Measurements from ENCODE around the gene CCDC40.

Gene CCDC40

DNA sequence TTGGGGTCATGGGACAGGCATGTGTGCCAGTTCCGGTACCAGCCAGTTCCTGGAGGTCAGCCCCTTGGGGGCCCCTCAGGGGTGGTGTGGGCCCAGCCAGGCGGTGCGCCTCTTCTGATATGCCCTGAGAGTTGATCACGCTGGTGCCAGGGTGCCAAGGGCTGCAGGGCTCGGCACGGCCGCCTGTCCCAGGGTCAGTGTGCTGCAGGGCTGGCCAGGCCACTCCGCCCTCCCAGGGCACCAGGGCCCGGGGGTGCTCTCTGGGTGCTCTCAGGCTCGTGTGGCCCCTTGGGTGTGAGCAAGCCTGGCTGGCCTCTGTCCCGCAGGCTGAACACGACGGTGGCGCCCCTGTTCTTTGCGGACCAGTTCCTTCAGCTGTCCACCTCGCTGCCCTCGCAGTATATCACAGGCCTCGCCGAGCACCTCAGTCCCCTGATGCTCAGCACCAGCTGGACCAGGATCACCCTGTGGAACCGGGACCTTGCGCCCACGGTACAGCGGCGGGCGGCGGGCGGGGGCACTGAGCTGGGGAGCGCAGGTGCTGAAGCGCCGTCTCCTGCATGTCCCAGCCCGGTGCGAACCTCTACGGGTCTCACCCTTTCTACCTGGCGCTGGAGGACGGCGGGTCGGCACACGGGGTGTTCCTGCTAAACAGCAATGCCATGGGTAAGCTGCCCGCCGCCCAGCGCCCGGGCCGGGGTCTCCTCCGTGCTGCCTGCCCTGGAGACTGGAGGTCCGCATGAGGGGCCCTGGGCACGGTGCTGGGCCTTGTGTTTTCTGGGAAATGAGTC is 71.0 kb downstream of the CCDC40 start:
- Histone ChIP-seq H3K27ac (no peak overlapping the region), H3K4me1 (peaks cover 32% of the 10 kb centered on the region), H4K20me1 (peaks cover 20% of the 10 kb centered on the region), H3K36me3 (peaks cover 6% of the 10 kb centered on the region; the same call in 1 of the 2 replicates), H3K4me3 (no peak overlapping the region), H3K9me3 (no peaks in the 10 kb centered on the region), H3K4me2 (no peak overlapping the region), H3K27me3 (no peaks in the 10 kb centered on the region), H3K9ac (no peak overlapping the region)
- no peak for TF ChIP-seq Cebpa-rat (IDR thresholded peaks at IDR 0.05)

DNA sequence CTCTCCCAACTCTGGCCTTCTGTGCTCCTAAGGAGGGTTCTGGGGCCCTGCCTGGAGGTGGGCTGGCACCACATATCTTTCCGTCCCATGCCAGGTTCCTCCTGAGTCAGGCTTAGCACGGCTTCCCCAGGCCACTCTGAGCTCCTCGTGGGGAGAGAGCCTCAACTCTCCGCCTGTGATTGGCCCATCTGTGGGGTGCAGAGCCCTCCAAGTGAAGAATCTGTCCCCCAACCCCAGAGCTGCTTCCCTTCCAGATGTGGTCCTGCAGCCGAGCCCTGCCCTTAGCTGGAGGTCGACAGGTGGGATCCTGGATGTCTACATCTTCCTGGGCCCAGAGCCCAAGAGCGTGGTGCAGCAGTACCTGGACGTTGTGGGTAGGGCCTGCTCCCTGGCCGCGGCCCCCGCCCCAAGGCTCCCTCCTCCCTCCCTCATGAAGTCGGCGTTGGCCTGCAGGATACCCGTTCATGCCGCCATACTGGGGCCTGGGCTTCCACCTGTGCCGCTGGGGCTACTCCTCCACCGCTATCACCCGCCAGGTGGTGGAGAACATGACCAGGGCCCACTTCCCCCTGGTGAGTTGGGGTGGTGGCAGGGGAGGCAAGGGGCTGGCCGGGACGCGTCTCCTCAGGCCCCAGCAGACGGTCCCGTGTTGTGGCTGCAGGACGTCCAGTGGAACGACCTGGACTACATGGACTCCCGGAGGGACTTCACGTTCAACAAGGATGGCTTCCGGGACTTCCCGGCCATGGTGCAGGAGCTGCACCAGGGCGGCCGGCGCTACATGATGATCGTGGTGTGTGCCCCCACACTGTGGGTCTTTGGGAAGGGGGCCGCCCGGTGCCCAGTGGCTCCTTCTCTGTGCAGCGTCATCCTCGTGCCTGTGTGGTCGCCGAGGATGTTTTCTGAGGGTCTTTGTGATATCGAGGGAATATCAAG is 71.9 kb downstream of the CCDC40 start:
- H4K20me1 ChIP-seq, result peaks cover 27% of the 10 kb centered on the region
- H3K4me2 ChIP-seq, result no peak overlapping the region
- no peaks in the 10 kb centered on the region for H3K9me3 ChIP-seq
- no peaks in the 10 kb centered on the region for H3K27me3 ChIP-seq
- H3K4me3 ChIP-seq, result no peak overlapping the region
- peaks cover 32% of the 10 kb centered on the region for H3K4me1 ChIP-seq
- peaks cover 6% of the 10 kb centered on the region; the same call in 1 of the 2 replicates for H3K36me3 ChIP-seq
- no peak overlapping the region for H3K27ac ChIP-seq
- no peak overlapping the region for H3K9ac ChIP-seq
- TF ChIP-seq Cebpa-rat (IDR thresholded peaks at IDR 0.05), result no peak

DNA sequence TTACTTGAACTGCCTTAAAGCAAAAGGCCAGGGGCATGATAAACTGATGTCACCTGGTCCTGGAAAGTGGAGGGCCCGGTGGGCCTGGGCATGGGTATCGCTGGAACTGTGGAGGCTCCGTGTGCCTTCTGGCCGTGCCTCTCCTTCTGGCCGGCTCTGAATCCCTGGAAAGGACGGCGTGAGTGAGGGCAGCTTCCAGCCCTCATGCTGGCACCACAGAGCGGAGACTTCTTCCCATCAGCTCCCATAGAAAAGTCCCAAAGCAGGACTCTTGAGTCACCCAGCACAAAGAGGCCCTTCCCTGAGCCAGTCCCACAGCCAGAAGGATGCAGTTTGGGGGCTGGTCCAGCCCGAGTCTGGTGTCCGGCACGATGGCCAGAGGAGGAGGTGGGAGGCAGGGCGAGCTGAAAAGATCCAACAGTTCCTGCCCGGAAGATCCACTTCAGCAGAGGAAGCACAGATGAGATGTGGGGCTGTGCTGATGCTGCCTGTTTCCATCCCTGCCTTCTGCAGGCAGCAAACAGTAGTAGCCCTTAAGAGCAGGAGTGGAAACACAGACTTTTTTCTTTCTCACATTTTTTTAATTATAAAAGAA is 72.7 kb downstream of the CCDC40 start:
- no peak overlapping the region for H3K4me3 ChIP-seq
- no peaks in the 10 kb centered on the region for H3K9me3 ChIP-seq
- no peak overlapping the region for H3K4me2 ChIP-seq
- TF ChIP-seq Cebpa-rat (IDR thresholded peaks at IDR 0.05), result no peak
- no peak overlapping the region for H3K9ac ChIP-seq
- H3K27ac ChIP-seq, result no peak overlapping the region
- peaks cover 6% of the 10 kb centered on the region; the same call in 1 of the 2 replicates for H3K36me3 ChIP-seq
- no peaks in the 10 kb centered on the region for H3K27me3 ChIP-seq
- H3K4me1 ChIP-seq, result peaks cover 38% of the 10 kb centered on the region
- H4K20me1 ChIP-seq, result peaks cover 28% of the 10 kb centered on the region

DNA sequence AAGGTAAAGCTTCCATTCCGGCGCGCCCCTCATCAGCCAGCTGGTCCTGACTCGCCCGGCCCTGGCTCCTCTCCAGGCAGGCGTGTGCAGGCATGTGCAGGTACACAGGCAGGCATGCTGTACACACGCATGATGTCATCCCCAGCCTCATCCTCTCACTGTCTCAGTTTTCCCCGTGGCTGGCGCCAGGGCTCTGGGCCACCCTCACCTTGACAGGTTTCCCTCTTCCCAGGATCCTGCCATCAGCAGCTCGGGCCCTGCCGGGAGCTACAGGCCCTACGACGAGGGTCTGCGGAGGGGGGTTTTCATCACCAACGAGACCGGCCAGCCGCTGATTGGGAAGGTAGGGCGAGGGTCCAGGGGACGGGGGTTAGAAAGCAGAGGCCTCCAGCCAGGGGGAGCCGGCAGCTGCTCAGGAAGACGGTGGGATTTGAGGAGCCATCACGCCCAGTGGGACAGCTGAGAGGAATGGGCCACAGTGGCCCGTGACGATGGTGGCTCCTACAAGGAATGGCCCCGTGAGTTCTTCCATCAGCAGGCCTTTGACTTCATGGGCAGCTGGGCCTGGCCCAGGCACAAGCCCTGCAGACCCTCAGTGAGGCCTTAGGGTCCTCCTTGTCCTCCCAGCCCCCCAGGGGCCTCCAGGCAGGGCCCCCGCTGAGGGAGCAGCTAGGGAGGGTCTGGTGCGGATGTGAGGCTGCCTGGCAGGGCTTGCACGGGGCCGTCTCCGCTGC is 73.4 kb downstream of the CCDC40 start:
- H3K4me1 ChIP-seq, result peaks cover 45% of the 10 kb centered on the region
- peaks cover 6% of the 10 kb centered on the region; the same call in 1 of the 2 replicates for H3K36me3 ChIP-seq
- TF ChIP-seq Cebpa-rat (IDR thresholded peaks at IDR 0.05), result no peak

DNA sequence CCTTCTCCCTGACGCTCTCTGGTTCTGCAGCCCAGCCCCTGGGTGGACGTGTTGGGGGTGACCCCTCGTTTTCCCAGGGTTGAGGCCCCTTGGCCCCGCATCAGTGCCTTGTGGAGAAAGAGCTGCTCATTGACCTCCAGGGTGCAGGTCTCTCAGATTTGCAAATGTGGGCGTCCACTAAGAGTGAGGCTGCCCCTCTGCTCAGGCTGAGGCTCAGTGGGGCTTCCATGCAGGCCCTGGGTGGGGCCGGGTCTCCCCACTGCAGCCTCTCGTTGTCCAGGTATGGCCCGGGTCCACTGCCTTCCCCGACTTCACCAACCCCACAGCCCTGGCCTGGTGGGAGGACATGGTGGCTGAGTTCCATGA is 74.0 kb downstream of the CCDC40 start:
- Histone ChIP-seq H4K20me1 (peaks cover 28% of the 10 kb centered on the region), H3K4me1 (peaks cover 45% of the 10 kb centered on the region), H3K27me3 (no peaks in the 10 kb centered on the region), H3K27ac (no peak overlapping the region), H3K4me3 (no peak overlapping the region), H3K9me3 (peaks cover 8% of the 10 kb centered on the region), H3K9ac (no peak overlapping the region), H3K4me2 (no peak overlapping the region), H3K36me3 (peaks cover 6% of the 10 kb centered on the region; the same call in 1 of the 2 replicates)
- TF ChIP-seq Cebpa-rat (IDR thresholded peaks at IDR 0.05), result no peak

More for the DNA sequence above, 73.4 kb downstream of the CCDC40 start:
- no peak overlapping the region for H3K4me3 ChIP-seq
- H3K9me3 ChIP-seq, result peaks cover 2% of the 10 kb centered on the region
- peaks cover 28% of the 10 kb centered on the region for H4K20me1 ChIP-seq
- H3K9ac ChIP-seq, result no peak overlapping the region
- no peaks in the 10 kb centered on the region for H3K27me3 ChIP-seq
- H3K27ac ChIP-seq, result no peak overlapping the region
- no peak overlapping the region for H3K4me2 ChIP-seq

DNA sequence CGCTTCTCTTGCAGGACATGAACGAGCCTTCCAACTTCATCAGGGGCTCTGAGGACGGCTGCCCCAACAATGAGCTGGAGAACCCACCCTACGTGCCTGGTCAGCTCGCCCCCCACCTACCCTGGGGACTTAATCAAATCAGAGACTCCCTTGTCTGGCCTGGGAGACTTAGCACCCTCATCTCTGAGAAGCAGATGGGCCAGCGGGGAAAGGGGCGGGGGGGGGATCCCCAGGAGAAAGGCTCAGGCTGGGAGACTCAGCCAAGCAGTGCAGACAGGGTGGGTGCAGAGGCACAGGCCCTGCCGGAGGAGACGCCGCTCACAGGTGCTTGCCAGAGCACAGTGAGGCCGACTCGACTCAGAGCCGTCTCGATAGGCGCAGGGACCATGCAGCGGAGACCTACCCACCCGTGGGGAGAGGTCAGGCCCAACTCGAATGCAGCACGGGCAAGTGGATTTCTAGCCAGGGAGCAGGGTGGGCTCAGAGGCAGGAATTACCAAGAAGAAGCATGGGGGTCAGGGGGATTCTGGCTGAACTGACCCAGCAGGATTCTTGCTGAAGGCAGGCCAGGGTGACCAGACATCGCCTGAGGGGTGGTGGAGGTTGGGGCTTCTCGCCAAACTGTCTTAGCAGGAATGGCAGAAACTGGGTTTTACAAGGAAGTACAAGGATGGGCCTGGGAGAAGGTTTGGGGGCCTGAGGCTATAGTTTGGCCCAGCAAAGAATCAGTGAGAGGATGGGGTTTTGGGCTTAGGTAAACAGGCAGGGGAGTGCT is 74.7 kb downstream of the CCDC40 start:
- Histone ChIP-seq H3K27me3 (no peaks in the 10 kb centered on the region), H3K27ac (no peak overlapping the region), H3K4me3 (no peak overlapping the region), H4K20me1 (peaks cover 28% of the 10 kb centered on the region), H3K9ac (no peak overlapping the region), H3K36me3 (peaks cover 6% of the 10 kb centered on the region; the same call in 1 of the 2 replicates), H3K9me3 (peaks cover 10% of the 10 kb centered on the region), H3K4me1 (peaks cover 40% of the 10 kb centered on the region), H3K4me2 (0 out of 2 replicates have a peak overlapping the region, but pooled peaks have one; percentile 82)
- TF ChIP-seq Cebpa-rat (IDR thresholded peaks at IDR 0.05), result no peak

DNA sequence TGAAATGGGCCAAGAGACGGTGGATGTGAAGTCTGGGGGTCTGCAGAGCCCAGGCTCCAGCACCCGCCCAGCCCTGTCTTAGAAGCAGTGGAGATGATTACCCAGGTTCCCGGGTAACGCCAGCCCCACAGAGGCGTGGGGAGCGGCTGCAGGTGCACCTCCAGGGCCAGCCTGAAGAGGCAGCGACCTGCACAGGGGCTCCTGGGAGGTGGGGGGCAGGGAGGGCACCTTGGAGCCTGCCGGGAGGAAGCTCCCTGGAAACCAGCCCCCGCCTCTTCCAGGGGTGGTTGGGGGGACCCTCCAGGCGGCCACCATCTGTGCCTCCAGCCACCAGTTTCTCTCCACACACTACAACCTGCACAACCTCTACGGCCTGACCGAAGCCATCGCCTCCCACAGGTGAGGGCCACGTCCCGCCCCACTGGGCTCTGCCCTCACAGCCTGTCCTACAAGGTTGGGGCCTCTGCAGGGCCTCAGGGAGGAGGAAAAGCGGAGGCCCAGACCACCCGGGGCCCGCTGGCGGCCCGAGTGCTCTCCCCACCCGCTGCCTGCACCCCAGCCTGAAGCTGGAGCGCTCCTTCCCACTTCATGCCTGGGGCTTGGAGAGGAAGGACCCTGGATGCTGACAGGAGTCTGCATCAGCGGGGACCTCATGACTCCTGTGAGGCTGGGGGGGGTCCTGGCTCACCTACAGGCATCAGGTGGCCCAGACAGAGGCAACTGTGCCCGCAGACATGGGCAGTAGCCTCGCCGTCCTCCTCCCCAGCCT is 75.4 kb downstream of the CCDC40 start:
- Histone ChIP-seq H3K9me3 (peaks cover 10% of the 10 kb centered on the region), H3K4me3 (no peak overlapping the region), H4K20me1 (peaks cover 28% of the 10 kb centered on the region), H3K4me2 (peak overlapping the region; percentile 82), H3K4me1 (peaks cover 35% of the 10 kb centered on the region), H3K36me3 (peaks cover 6% of the 10 kb centered on the region; the same call in 1 of the 2 replicates), H3K9ac (no peak overlapping the region), H3K27ac (no peak overlapping the region), H3K27me3 (no peaks in the 10 kb centered on the region)
- no peak for TF ChIP-seq Cebpa-rat (IDR thresholded peaks at IDR 0.05)

DNA sequence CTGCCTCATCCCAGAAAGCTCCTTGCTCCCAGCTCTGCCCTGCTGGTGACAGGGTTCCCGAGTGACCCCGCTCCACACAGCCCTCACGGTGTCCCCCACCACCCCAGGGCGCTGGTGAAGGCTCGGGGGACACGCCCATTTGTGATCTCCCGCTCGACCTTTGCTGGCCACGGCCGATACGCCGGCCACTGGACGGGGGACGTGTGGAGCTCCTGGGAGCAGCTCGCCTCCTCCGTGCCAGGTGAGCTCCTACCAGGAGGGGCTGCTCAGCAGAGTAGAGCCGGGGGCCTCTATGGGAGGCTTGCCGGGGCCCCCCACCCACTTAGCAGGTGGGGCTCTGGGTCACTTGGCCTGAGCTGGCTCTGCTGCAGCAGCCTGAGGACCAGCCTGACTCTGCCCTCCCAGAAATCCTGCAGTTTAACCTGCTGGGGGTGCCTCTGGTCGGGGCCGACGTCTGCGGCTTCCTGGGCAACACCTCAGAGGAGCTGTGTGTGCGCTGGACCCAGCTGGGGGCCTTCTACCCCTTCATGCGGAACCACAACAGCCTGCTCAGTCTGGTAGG is 76.1 kb downstream of the CCDC40 start:
- Histone ChIP-seq H3K4me1 (peaks cover 35% of the 10 kb centered on the region), H3K27me3 (no peaks in the 10 kb centered on the region), H3K27ac (no peak overlapping the region), H3K36me3 (peaks cover 6% of the 10 kb centered on the region; the same call in 1 of the 2 replicates), H4K20me1 (peaks cover 28% of the 10 kb centered on the region), H3K9ac (no peak overlapping the region), H3K4me2 (peak overlapping the region; percentile 82), H3K4me3 (peak overlapping the region; percentile 41), H3K9me3 (peaks cover 10% of the 10 kb centered on the region)
- TF ChIP-seq Cebpa-rat (IDR thresholded peaks at IDR 0.05), result no peak

All from BLaER1 (cell line).